ENCODE data around the gene CLIC4.
"Not testable (repeated sequence)": the region's sequence is repeated elsewhere in the genome, so short reads cannot be mapped to it uniquely, and the experiment has no call there.

CLIC4 gene

GRCh38 chr1:24720152-24720551, 25.1 kb upstream of the CLIC4 start:
- no peak for DNase-seq

GRCh38 chr1:24721533-24721932, 23.7 kb upstream of the CLIC4 start:
- no peak for DNase-seq

GRCh38 chr1:24722073-24723035, 22.9 kb upstream of the CLIC4 start:
- DNase-seq = not testable (repeated sequence)

- DNase-seq = peak; percentile 91
Observed at GRCh38 chr1:24724345-24725208, 20.7 kb upstream of the CLIC4 start.

- no peak for DNase-seq
Observed at GRCh38 chr1:24725209-24725651, 20.0 kb upstream of the CLIC4 start.

GRCh38 chr1:24726741-24727140, 18.5 kb upstream of the CLIC4 start:
- no peak for DNase-seq

- no peak for DNase-seq
Observed at GRCh38 chr1:24727501-24728216, 17.6 kb upstream of the CLIC4 start.

- DNase-seq = no peak
Observed at GRCh38 chr1:24728982-24729381, 16.3 kb upstream of the CLIC4 start.

GRCh38 chr1:24732186-24732885, 12.9 kb upstream of the CLIC4 start:
- no peak for DNase-seq

GRCh38 chr1:24733342-24733741, 11.9 kb upstream of the CLIC4 start:
- DNase-seq = not testable (repeated sequence)

- no peak for DNase-seq
Observed at GRCh38 chr1:24735156-24735508, 10.1 kb upstream of the CLIC4 start.

- no peak for DNase-seq
Observed at GRCh38 chr1:24735509-24736375, 9.5 kb upstream of the CLIC4 start.

- no peak for DNase-seq
Observed at GRCh38 chr1:24737368-24738117, 7.7 kb upstream of the CLIC4 start.

- DNase-seq = no peak
Observed at GRCh38 chr1:24739241-24739640, 6.0 kb upstream of the CLIC4 start.

- DNase-seq = peak; percentile 76
Observed at GRCh38 chr1:24742090-24742938, 2.9 kb upstream of the CLIC4 start.

- DNase-seq = peak; percentile 53
Observed at GRCh38 chr1:24743404-24744211, 1.6 kb upstream of the CLIC4 start.

- no peak for DNase-seq
Observed at GRCh38 chr1:24745711-24746413, 615 bp downstream of the CLIC4 start.

Data from kidney glomerular epithelial cell (primary cell).